ENCODE results near the gene LYPD3. TPM values are rescaled to one million over a fixed set of nuclear protein-coding genes. Genes with fewer than 3 reads are reported as not detected.

Gene LYPD3
- total RNA-seq, 1 donor from 2014 or later: 0.33 TPM

- no peak overlapping the region for H3K4me3 ChIP-seq (ENCODE audit: low read depth, low read length)
- DNase-seq (ENCODE audit: low read depth): no peak
- no peak for TF ChIP-seq CTCF (IDR thresholded peaks at IDR 0.05; ENCODE audit: insufficient read depth, low read length, poor library complexity, severe bottlenecking)
- H3K27me3 ChIP-seq (ENCODE audit: control insufficient read depth, insufficient read depth, low read length): no peaks in the 10 kb centered on the region
- no peaks in the 10 kb centered on the region for H3K36me3 ChIP-seq (ENCODE audit: control insufficient read depth, insufficient read depth, low read length)
Observed at GRCh38 chr19:43490759-43491158, 25.4 kb upstream of the LYPD3 start.

GRCh38 chr19:43489979-43490599 lies 24.7 kb upstream of the LYPD3 start:
- Histone ChIP-seq H3K36me3 (ENCODE audit: control insufficient read depth, insufficient read depth, low read length) (no peaks in the 10 kb centered on the region), H3K27me3 (ENCODE audit: control insufficient read depth, insufficient read depth, low read length) (no peaks in the 10 kb centered on the region), H3K4me3 (ENCODE audit: low read depth, low read length) (no peak overlapping the region)
- no peak for TF ChIP-seq CTCF (IDR thresholded peaks at IDR 0.05; ENCODE audit: insufficient read depth, low read length, poor library complexity, severe bottlenecking)
- no peak for DNase-seq (ENCODE audit: low read depth)

- no peaks in the 10 kb centered on the region for H3K36me3 ChIP-seq (ENCODE audit: control insufficient read depth, insufficient read depth, low read length)
Observed at GRCh38 chr19:43489310-43489709, 23.9 kb upstream of the LYPD3 start.

DNA sequence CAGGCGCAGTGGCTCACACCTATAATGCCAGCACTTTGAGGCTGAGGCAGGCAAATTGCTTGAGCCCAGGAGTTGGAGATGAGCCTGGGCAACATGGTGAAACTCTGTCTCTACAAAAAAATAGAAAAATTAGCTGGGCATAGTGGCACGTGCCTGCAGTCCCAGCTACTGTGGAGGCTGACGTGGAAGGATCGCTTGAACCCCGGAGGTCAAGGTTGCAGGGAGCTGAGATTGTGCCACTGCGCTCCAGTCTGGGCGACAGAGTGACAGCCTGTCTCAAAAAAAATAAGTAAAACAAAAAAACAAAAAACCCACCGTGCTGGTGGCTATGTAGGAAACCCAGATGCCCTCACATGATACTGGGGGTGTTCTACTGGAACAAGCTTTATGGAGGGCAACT lies 22.8 kb upstream of the LYPD3 start:
- H3K36me3 ChIP-seq (ENCODE audit: control insufficient read depth, insufficient read depth, low read length): no peaks in the 10 kb centered on the region
- DNase-seq (ENCODE audit: low read depth): no peak
- TF ChIP-seq CTCF (IDR thresholded peaks at IDR 0.05; ENCODE audit: insufficient read depth, low read length, poor library complexity, severe bottlenecking): no peak
- no peak overlapping the region for H3K4me3 ChIP-seq (ENCODE audit: low read depth, low read length)
- H3K27me3 ChIP-seq (ENCODE audit: control insufficient read depth, insufficient read depth, low read length): no peaks in the 10 kb centered on the region

More at GRCh38 chr19:43489310-43489709, 23.9 kb upstream of the LYPD3 start:
- TF ChIP-seq CTCF (IDR thresholded peaks at IDR 0.05; ENCODE audit: insufficient read depth, low read length, poor library complexity, severe bottlenecking): no peak
- DNase-seq (ENCODE audit: low read depth): no peak
- no peak overlapping the region for H3K4me3 ChIP-seq (ENCODE audit: low read depth, low read length)
- no peaks in the 10 kb centered on the region for H3K27me3 ChIP-seq (ENCODE audit: control insufficient read depth, insufficient read depth, low read length)

GRCh38 chr19:43486412-43486811 lies 21.0 kb upstream of the LYPD3 start:
- no peaks in the 10 kb centered on the region for H3K27me3 ChIP-seq (ENCODE audit: control insufficient read depth, insufficient read depth, low read length)
- H3K36me3 ChIP-seq (ENCODE audit: control insufficient read depth, insufficient read depth, low read length): no peaks in the 10 kb centered on the region
- TF ChIP-seq CTCF (IDR thresholded peaks at IDR 0.05; ENCODE audit: insufficient read depth, low read length, poor library complexity, severe bottlenecking): no peak
- no peak for DNase-seq (ENCODE audit: low read depth)
- no peak overlapping the region for H3K4me3 ChIP-seq (ENCODE audit: low read depth, low read length)

GRCh38 chr19:43485951-43486350 lies 20.5 kb upstream of the LYPD3 start:
- no peak for DNase-seq (ENCODE audit: low read depth)
- no peak for TF ChIP-seq CTCF (IDR thresholded peaks at IDR 0.05; ENCODE audit: insufficient read depth, low read length, poor library complexity, severe bottlenecking)
- Histone ChIP-seq H3K27me3 (ENCODE audit: control insufficient read depth, insufficient read depth, low read length) (no peaks in the 10 kb centered on the region), H3K36me3 (ENCODE audit: control insufficient read depth, insufficient read depth, low read length) (no peaks in the 10 kb centered on the region), H3K4me3 (ENCODE audit: low read depth, low read length) (no peak overlapping the region)

Measured in kidney epithelial cell (primary cell).